Neural progenitor cell (in vitro differentiated cells): ENCODE measurements around the gene MMP3. TPM values are rescaled to one million over a fixed set of nuclear protein-coding genes. Genes with fewer than 3 reads are reported as not detected.

Experiments
- DNase-seq: peaks from one replicate; pipeline ENCODE4 v3.0.0-alpha.2; 2016; ENCODE audit warnings: low spot score
- H2AFZ ChIP-seq: fragments of 200-600 bp; sonication (generic); replicated peaks from 2 replicates; pipeline ENCODE4 v1.6.1; 2016; ENCODE audit warnings: antibody characterized with exemption
- H3F3A ChIP-seq: fragments of 200-600 bp; sonication (generic); 2 replicates; pipeline ENCODE4 v1.6.1; 2016; ENCODE audit warnings: antibody characterized with exemption, low read depth
- H3K27ac ChIP-seq: fragments of 200-600 bp; sonication (generic); 2 replicates; pipeline ENCODE4 v1.5.1; 2016; ENCODE audit warnings: mild to moderate bottlenecking
- H3K27me3 ChIP-seq: fragments of 200-600 bp; sonication (generic); 2 replicates; pipeline ENCODE4 v1.6.1; 2016; ENCODE audit warnings: mild to moderate bottlenecking, moderate library complexity
- H3K36me3 ChIP-seq: fragments of 200-600 bp; sonication (generic); 2 replicates; pipeline ENCODE4 v1.5.1; 2016
- H3K4me1 ChIP-seq: fragments of 200-600 bp; sonication (generic); 2 replicates; pipeline ENCODE4 v1.6.1; 2016; ENCODE audit warnings: mixed run types
- H3K4me2 ChIP-seq: fragments of 200-600 bp; sonication (generic); 2 replicates; pipeline ENCODE4 v1.6.1; 2016
- H3K4me3 ChIP-seq: fragments of 200-600 bp; sonication (generic); 2 replicates; pipeline ENCODE4 v1.5.1; 2016
- H3K79me2 ChIP-seq: fragments of 200-600 bp; sonication (generic); 2 replicates; pipeline ENCODE4 v1.6.1; 2016; ENCODE audit warnings: low read depth
- H3K9ac ChIP-seq: fragments of 200-600 bp; sonication (generic); 2 replicates; pipeline ENCODE4 v1.6.1; 2016
- H3K9me3 ChIP-seq: fragments of 200-600 bp; sonication (generic); 2 replicates; pipeline ENCODE4 v1.5.1; 2016; ENCODE audit warnings: low read depth
- H4K20me1 ChIP-seq: fragments of 200-600 bp; sonication (generic); 2 replicates; pipeline ENCODE4 v1.6.1; 2016; ENCODE audit warnings: low read depth
- H3K27ac Mint-ChIP-seq: 3 replicates; pipeline ENCODE4 v1.8.0; 2021; ENCODE audit warnings: mixed read lengths
- H3K27me3 Mint-ChIP-seq: 2 replicates; pipeline ENCODE4 v1.8.0; 2022; ENCODE audit warnings: low read depth, mild to moderate bottlenecking, inconsistent platforms, moderate library complexity, mixed read lengths; ENCODE audit not compliant: insufficient read depth
- H3K36me3 Mint-ChIP-seq: 3 replicates; pipeline ENCODE4 v1.8.0; 2021; ENCODE audit warnings: mixed read lengths
- H3K4me1 Mint-ChIP-seq: 3 replicates; pipeline ENCODE4 v1.8.0; 2021; ENCODE audit warnings: mixed read lengths
- H3K4me3 Mint-ChIP-seq: 3 replicates; pipeline ENCODE4 v1.8.0; 2021; ENCODE audit warnings: mild to moderate bottlenecking, moderate library complexity, mixed read lengths
- H3K9me3 Mint-ChIP-seq: 3 replicates; pipeline ENCODE4 v1.8.0; 2020; ENCODE audit warnings: mixed read lengths
- CTCF ChIP-seq: fragments of 200-600 bp; sonication (generic); IDR thresholded peaks from 2 replicates; pipeline ENCODE4 v1.5.1; 2017; ENCODE audit warnings: antibody characterized with exemption, mild to moderate bottlenecking
- EZH2 ChIP-seq: fragments of 200-600 bp; sonication (generic); IDR thresholded peaks from 2 replicates; pipeline ENCODE4 v1.6.1; 2017; ENCODE audit warnings: antibody characterized with exemption, mild to moderate bottlenecking, moderate library complexity
- EZH2phosphoT487 ChIP-seq: fragments of 200-600 bp; sonication (generic); IDR thresholded peaks from 2 replicates; pipeline ENCODE4 v1.6.1; 2017; ENCODE audit warnings: antibody characterized with exemption
- total RNA-seq: library from RNA; depleted of rRNA; stranded (reverse); fragments of >200 nt; gene quantifications from 2 replicates; pipeline ENCODE4 v1.2.3, GENCODE V29; 2015; ENCODE audit warnings: low replicate concordance

The MMP3 gene
- total RNA-seq, 1 donor from 2014 or later, result not detected

GRCh38 chr11:102806296-102806695 lies 37.1 kb downstream of the MMP3 start:
- H3K4me3 Mint-ChIP-seq, result no peak overlapping the region
- no peak for TF ChIP-seq CTCF
- TF ChIP-seq EZH2, result no peak
- no peak for TF ChIP-seq EZH2phosphoT487
- Histone ChIP-seq H3F3A (no peaks in the 10 kb centered on the region), H3K27ac (no peak overlapping the region), H3K27me3 (no peaks in the 10 kb centered on the region), H3K4me3 (no peak overlapping the region), H3K36me3 (no peaks in the 10 kb centered on the region), H2AFZ (no peak overlapping the region), H3K79me2 (no peaks in the 10 kb centered on the region), H3K4me2 (no peak overlapping the region), H3K9ac (no peak overlapping the region), H4K20me1 (no peaks in the 10 kb centered on the region), H3K4me1 (no peaks in the 10 kb centered on the region), H3K9me3 (no peaks in the 10 kb centered on the region)
- H3K4me1 Mint-ChIP-seq, result no peaks in the 10 kb centered on the region
- no peaks in the 10 kb centered on the region for H3K9me3 Mint-ChIP-seq
- no peaks in the 10 kb centered on the region for H3K36me3 Mint-ChIP-seq
- peaks cover 3% of the 10 kb centered on the region for H3K27me3 Mint-ChIP-seq
- H3K27ac Mint-ChIP-seq, result no peak overlapping the region
- DNase-seq, result no peak

GRCh38 chr11:102802341-102802740 lies 41.1 kb downstream of the MMP3 start:
- Histone ChIP-seq H3K9ac (no peak overlapping the region), H3K4me1 (no peaks in the 10 kb centered on the region), H3K4me3 (no peak overlapping the region), H2AFZ (no peak overlapping the region), H3K27me3 (no peaks in the 10 kb centered on the region), H3K79me2 (no peaks in the 10 kb centered on the region), H4K20me1 (no peaks in the 10 kb centered on the region), H3K27ac (no peak overlapping the region), H3F3A (no peaks in the 10 kb centered on the region), H3K4me2 (no peak overlapping the region), H3K36me3 (no peaks in the 10 kb centered on the region), H3K9me3 (no peaks in the 10 kb centered on the region)
- no peak overlapping the region for H3K4me3 Mint-ChIP-seq
- H3K4me1 Mint-ChIP-seq, result no peaks in the 10 kb centered on the region
- H3K9me3 Mint-ChIP-seq, result no peaks in the 10 kb centered on the region
- H3K36me3 Mint-ChIP-seq, result no peaks in the 10 kb centered on the region
- TF ChIP-seq CTCF (no peak), EZH2 (no peak), EZH2phosphoT487 (no peak)
- no peak for DNase-seq
- H3K27me3 Mint-ChIP-seq, result no peaks in the 10 kb centered on the region
- no peak overlapping the region for H3K27ac Mint-ChIP-seq

- no peaks in the 10 kb centered on the region for H3K9me3 ChIP-seq
- no peak overlapping the region for H3K4me3 ChIP-seq
- no peaks in the 10 kb centered on the region for H3K27me3 ChIP-seq
- DNase-seq, result no peak
- no peaks in the 10 kb centered on the region for H3K79me2 ChIP-seq
- Mint-ChIP-seq H3K27ac (no peak overlapping the region), H3K36me3 (no peaks in the 10 kb centered on the region), H3K27me3 (no peaks in the 10 kb centered on the region), H3K4me3 (no peak overlapping the region), H3K9me3 (no peaks in the 10 kb centered on the region), H3K4me1 (no peaks in the 10 kb centered on the region)
- H3K4me1 ChIP-seq, result no peaks in the 10 kb centered on the region
- H3K27ac ChIP-seq, result no peak overlapping the region
- H3K36me3 ChIP-seq, result no peaks in the 10 kb centered on the region
- H3K9ac ChIP-seq, result no peak overlapping the region
- H3K4me2 ChIP-seq, result no peak overlapping the region
- H3F3A ChIP-seq, result no peaks in the 10 kb centered on the region
- H4K20me1 ChIP-seq, result no peaks in the 10 kb centered on the region
- H2AFZ ChIP-seq, result no peak overlapping the region
- TF ChIP-seq EZH2phosphoT487 (no peak), CTCF (no peak), EZH2 (no peak)
Observed at GRCh38 chr11:102800767-102801166, 42.6 kb downstream of the MMP3 start.
